B cell (primary cell): ENCODE measurements around the gene TNNI3. TPM values are rescaled to one million over a fixed set of nuclear protein-coding genes. Genes with fewer than 3 reads are reported as not detected.

Experiments used
- ATAC-seq: fragments of 200-7000 bp; cut with Tn5 transposase; one replicate; pipeline ENCODE4 v1.10.0; 2021; ENCODE audit warnings: low read depth, mild to moderate bottlenecking, moderate number of reproducible peaks, moderate library complexity
- CTCF ChIA-PET: fragments of 350-600 bp; sonication (Branson Sonifier 250); formaldehyde crosslinking; loops from one replicate; lab custom pipeline; 2021; ENCODE audit warnings: antibody characterized with exemption, inconsistent platforms; lab: Charles Lee
- POLR2A ChIA-PET: fragments of 350-600 bp; sonication (Branson Sonifier 250); formaldehyde crosslinking; loops from one replicate; lab custom pipeline; 2021; ENCODE audit warnings: antibody characterized with exemption; lab: Charles Lee
- DNase-seq: peaks from one replicate; pipeline ENCODE4 v3.0.0; 2013
- H2AFZ ChIP-seq: 2 replicates; pipeline ENCODE4 v1.6.1; 2012; ENCODE audit warnings: mild to moderate bottlenecking, low read depth, low read length; ENCODE audit not compliant: insufficient read depth, poor library complexity, severe bottlenecking
- H3K27ac ChIP-seq, 2 donors: 1 replicate in 1 of 2; 2 replicates in 1 of 2; pipeline ENCODE4 v1.5.1; 2012 to 2013; ENCODE audit warnings: low read length in 2 of 2, mild to moderate bottlenecking in 2 of 2, moderate library complexity in 1 of 2
- H3K27me3 ChIP-seq, 4 experiments: fragments of 200-600 bp in 1 of 4; sonication (generic) in 1 of 4; replicated peaks in 1 of 4; 1 replicate in 2 of 4; 2 replicates in 2 of 4; pipeline versions ENCODE4 v1.6.1 to v1.7.0; 2013 to 2016; ENCODE audit warnings: low read length in 3 of 4, mild to moderate bottlenecking in 2 of 4, mixed read lengths in 1 of 4, moderate library complexity in 1 of 4; ENCODE audit not compliant: insufficient read depth in 4 of 4, control insufficient read depth in 3 of 4; ENCODE audit errors: control extremely low read depth in 1 of 4
- H3K36me3 ChIP-seq, 2 experiments: replicated peaks in 1 of 2; 1 replicate in 1 of 2; 2 replicates in 1 of 2; pipeline versions ENCODE4 v1.6.1 to v1.7.1; 2013; ENCODE audit warnings: low read length in 1 of 2; ENCODE audit not compliant: insufficient read depth in 2 of 2, control insufficient read depth in 1 of 2; ENCODE audit errors: control extremely low read depth in 1 of 2, extremely low read depth in 1 of 2
- H3K4me1 ChIP-seq, 2 donors: fragments of 200-600 bp in 1 of 2; sonication (generic) in 1 of 2; 1 replicate in 1 of 2; 2 replicates in 1 of 2; pipeline versions ENCODE4 v1.5.1 to v1.6.1; 2013 to 2017; ENCODE audit warnings: low read length in 2 of 2; ENCODE audit not compliant: control insufficient read depth in 2 of 2, insufficient read depth in 2 of 2
- H3K4me2 ChIP-seq: replicated peaks from 2 replicates; pipeline ENCODE3; 2012; ENCODE audit warnings: mild to moderate bottlenecking, low read depth, low read length; ENCODE audit not compliant: poor library complexity, severe bottlenecking
- H3K4me3 ChIP-seq, 5 experiments: fragments of 200-600 bp in 1 of 5; sonication (generic) in 1 of 5; 1 replicate in 3 of 5; 2 replicates in 2 of 5; pipeline versions ENCODE4 v1.5.1 to v1.7.0; 2011 to 2016; ENCODE audit warnings: low read length in 4 of 5, mild to moderate bottlenecking in 4 of 5, low read depth in 2 of 5, control low read depth in 1 of 5, moderate library complexity in 1 of 5; ENCODE audit not compliant: insufficient read depth in 1 of 5; ENCODE audit errors: control extremely low read depth in 1 of 5, extremely low read depth in 1 of 5
- H3K79me2 ChIP-seq: fragments of 200-600 bp; sonication (generic); one replicate; pipeline ENCODE4 v1.6.0; 2016; ENCODE audit warnings: low read length; ENCODE audit not compliant: control insufficient read depth, insufficient read depth
- H3K9ac ChIP-seq: fragments of 200-600 bp; sonication (generic); 2 replicates; pipeline ENCODE4 v1.6.1; 2017; ENCODE audit warnings: mild to moderate bottlenecking, low read length, moderate library complexity
- H3K9me3 ChIP-seq, 3 donors: one replicate each; pipeline versions ENCODE4 v1.6.1 to v1.7.1; 2013; ENCODE audit warnings: low read length in 2 of 3; ENCODE audit not compliant: control insufficient read depth in 2 of 3, insufficient read depth in 1 of 3; ENCODE audit errors: control extremely low read depth in 1 of 3
- H4K20me1 ChIP-seq: 2 replicates; pipeline ENCODE4 v1.6.0; 2012; ENCODE audit warnings: mild to moderate bottlenecking, low read length; ENCODE audit not compliant: insufficient read depth, control insufficient read depth, poor library complexity, severe bottlenecking
- H3K27ac Mint-ChIP-seq: one replicate; pipeline ENCODE4 v1.8.0; 2021; ENCODE audit warnings: mixed read lengths
- H3K27me3 Mint-ChIP-seq: one replicate; pipeline ENCODE4 v1.8.0; 2021; ENCODE audit warnings: mixed read lengths
- H3K4me1 Mint-ChIP-seq: one replicate; pipeline ENCODE4 v1.8.0; 2021; ENCODE audit warnings: mixed read lengths
- H3K4me3 Mint-ChIP-seq: one replicate; pipeline ENCODE4 v1.8.0; 2021; ENCODE audit warnings: mixed read lengths
- H3K9me3 Mint-ChIP-seq: one replicate; pipeline ENCODE4 v1.8.0; 2022; ENCODE audit warnings: mixed read lengths; ENCODE audit not compliant: insufficient read depth
- CTCF ChIP-seq: fragments of 200-600 bp; IDR thresholded peaks from one replicate; pipeline ENCODE4 v1.8.0; 2022; ENCODE audit warnings: antibody characterized with exemption, mild to moderate bottlenecking
- EZH2 ChIP-seq: IDR thresholded peaks from 2 replicates; pipeline ENCODE4 v1.6.1; 2012; ENCODE audit warnings: borderline replicate concordance, low read depth, mild to moderate bottlenecking, moderate library complexity, low read length; ENCODE audit not compliant: insufficient read depth, poor library complexity, severe bottlenecking
- WGBS: methylation state at CpG from one replicate; pipeline ENCODE4 v1.1.5; 2013; ENCODE audit warnings: missing lambda C conversion rate; ENCODE audit not compliant: insufficient coverage; 5-methylcytosine and 5-hydroxymethylcytosine counted together
- intact Hi-C: fragments of 100-400 bp; cut with micrococcal nuclease; formaldehyde crosslinking; loops from one replicate; pipeline ENCODE4 v1.10.0; 2022
- polyA plus RNA-seq: library from polyadenylated mRNA; depleted of rRNA; stranded (reverse); fragments of >200 nt; gene quantifications from 2 replicates; pipeline ENCODE4 v1.2.3, GENCODE V29; 2012
- total RNA-seq, 2 donors: library from RNA; stranded (reverse); fragments of 120-200 nt in 1 of 2; gene quantifications; 1 replicate in 1 of 2; 2 replicates in 1 of 2; pipeline versions ENCODE4 v1.2.3 to v1.2.4, GENCODE V29; 2013 to 2022

Gene TNNI3
- total and polyA plus RNA-seq, 2 donors (not counting 1 experiment from before 2014, with no cell fraction given): not detected

- TF ChIP-seq CTCF (no peak), EZH2 (no peak)
- WGBS: 35% methylated on average over 9 of the region's 18 CpGs
- H3K27ac ChIP-seq: no peak within 1 kb of the TSS
- no peak within 1 kb of the TSS for H3K4me3 ChIP-seq
- ChIA-PET POLR2A (no interaction called here), CTCF (no interaction called here)
- H3K9me3 ChIP-seq: peaks cover 0 to 27% (median 3%) of the 10 kb centered on the region in 3 donors
- no peak within 1 kb of the TSS for H3K4me3 Mint-ChIP-seq
- H3K27me3 ChIP-seq: peaks cover 0 to 52% (median 26%) of the 10 kb centered on the region in 4 experiments
- peaks cover 41% of the 10 kb centered on the region for H3K27me3 Mint-ChIP-seq
- no peak for DNase-seq
- H3K9me3 Mint-ChIP-seq: peaks cover 5% of the 10 kb centered on the region
- H3K79me2 ChIP-seq: no peaks in the 10 kb centered on the region
- H3K4me2 ChIP-seq: no peak within 1 kb of the TSS
- ATAC-seq: no peak
- no peak within 1 kb of the TSS for H3K27ac Mint-ChIP-seq
- no peak within 1 kb of the TSS for H3K9ac ChIP-seq
- H3K36me3 ChIP-seq: no peaks in the 10 kb centered on the region
- peaks cover 15% of the 10 kb centered on the region for H3K4me1 Mint-ChIP-seq
- no peaks in the 10 kb centered on the region for H4K20me1 ChIP-seq
- peaks cover 14% of the 10 kb centered on the region in 2 donors for H3K4me1 ChIP-seq
- H2AFZ ChIP-seq: no peak within 1 kb of the TSS
- intact Hi-C loops: no loop called here
These were observed 8.2 kb downstream of the TNNI3 start, which contains the start of gene TNNT1 for GRCh38 chr19:55149078-55150003. Gene TNNT1, minus strand, starts transcription at chr19:55149206. Its CDS starts 2,049 bp downstream, at chr19:55147157.
